Activated CD8-positive, alpha-beta memory T cell treated with anti-CD3 and anti-CD28 coated beads for 36 hours (primary cell): ENCODE measurements around the gene DOCK2. TPM values are rescaled to one million over a fixed set of nuclear protein-coding genes. Genes with fewer than 3 reads are reported as not detected.
"Not testable (repeated sequence)": the region's sequence is repeated elsewhere in the genome, so short reads cannot be mapped to it uniquely, and the experiment has no call there.

Experiments
- CTCF ChIA-PET: fragments of 350-600 bp; sonication (Branson Sonifier 250); formaldehyde crosslinking; loops from one replicate; lab custom pipeline; 2021; ENCODE audit warnings: antibody characterized with exemption; lab: Charles Lee
- POLR2A ChIA-PET: fragments of 350-600 bp; sonication (Branson Sonifier 250); formaldehyde crosslinking; loops from one replicate; lab custom pipeline; 2021; ENCODE audit warnings: antibody characterized with exemption; lab: Charles Lee
- total RNA-seq, 2 experiments: library from RNA; stranded (reverse); gene quantifications; one replicate each; pipeline ENCODE4 v1.2.3, GENCODE V29; 2021

The DOCK2 gene
- 100 to 1,000 TPM; 168 to 174 TPM for total RNA-seq

DNA sequence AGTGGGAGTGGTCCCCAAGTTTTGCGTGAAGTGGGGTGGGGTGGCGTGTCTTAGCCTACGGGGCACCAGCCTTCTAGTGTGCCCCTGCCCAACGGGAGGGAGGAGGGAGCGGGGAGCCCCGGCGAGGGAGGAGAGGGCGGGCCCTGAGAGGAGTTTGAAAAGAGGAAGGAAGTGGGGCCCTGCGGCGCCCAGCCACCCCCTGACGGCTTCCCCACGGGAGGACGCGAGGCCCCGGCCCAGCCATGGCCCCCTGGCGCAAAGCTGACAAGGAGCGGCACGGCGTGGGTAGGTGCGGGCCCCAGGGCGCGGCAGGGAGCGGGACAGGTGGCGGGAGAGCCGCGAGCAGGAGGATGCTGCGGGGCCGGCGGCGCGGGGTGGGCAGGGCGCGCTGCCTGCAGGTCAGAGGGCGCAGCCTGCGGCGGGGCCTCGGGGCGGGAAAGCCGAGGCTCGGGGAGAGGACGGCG is at the start of gene DOCK2:
Gene DOCK2 (plus strand): TSS at position 191 of the 464 bp plus-strand sequence. CDS start 52 bp downstream, at position 243.
- ChIA-PET POLR2A (interaction anchor here (0.6 to 2.2 kb wide), 4 partner anchors 10 to 54 kb away, joined by 3 to 17 read pairs (median 7); partner anchors contain the start of gene SPDL1), CTCF (interaction anchor here (0.6 to 1.2 kb wide), 5 partner anchors 12 to 64 kb away, joined by 3 to 4 read pairs (median 3); no protein-coding TSS in a partner anchor)

DNA sequence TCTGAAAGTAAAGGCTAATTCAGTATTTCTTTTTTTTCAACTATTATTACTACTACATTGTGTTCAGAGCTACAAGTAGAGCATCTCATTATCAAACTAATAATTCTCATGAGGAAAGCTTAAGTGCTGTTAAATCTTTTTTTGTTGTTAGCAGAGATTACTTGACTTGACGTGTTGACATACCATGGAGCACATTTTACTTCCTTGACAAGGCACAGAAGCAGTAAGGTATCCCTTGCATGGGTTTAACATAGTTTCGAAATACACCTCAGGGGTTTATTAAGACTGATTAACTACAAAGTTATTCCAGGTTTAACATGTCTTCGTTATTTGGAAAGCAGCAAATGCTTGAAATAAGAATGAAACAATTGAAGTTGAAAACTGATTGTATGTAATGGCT is 46.5 kb upstream of the DOCK2 start:
- ChIA-PET CTCF (no interaction called here), POLR2A (no interaction called here)

DNA sequence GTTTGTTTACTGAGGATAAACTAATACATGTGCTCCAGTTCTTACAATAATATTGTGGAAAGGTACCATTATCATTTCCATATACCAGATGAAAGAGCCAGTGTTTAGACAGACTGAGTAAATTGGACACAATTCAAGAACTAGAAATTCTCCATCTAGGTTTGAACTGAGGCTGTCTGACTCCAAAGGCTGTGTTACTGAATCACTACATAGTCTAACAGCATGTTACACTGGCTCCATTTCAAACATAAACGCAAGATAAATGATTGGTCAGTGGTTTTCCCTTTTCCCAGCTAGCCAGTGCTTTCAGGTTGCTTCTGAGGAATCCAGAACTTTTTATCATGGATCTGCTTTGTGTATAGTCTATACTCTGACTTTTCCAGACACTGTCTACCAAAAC is 45.4 kb upstream of the DOCK2 start:
- CTCF ChIA-PET, result interaction anchor here (0.6 kb wide), 1 partner anchor 62 kb away, joined by 3 read pairs; no protein-coding TSS in a partner anchor
- POLR2A ChIA-PET, result no interaction called here

DNA sequence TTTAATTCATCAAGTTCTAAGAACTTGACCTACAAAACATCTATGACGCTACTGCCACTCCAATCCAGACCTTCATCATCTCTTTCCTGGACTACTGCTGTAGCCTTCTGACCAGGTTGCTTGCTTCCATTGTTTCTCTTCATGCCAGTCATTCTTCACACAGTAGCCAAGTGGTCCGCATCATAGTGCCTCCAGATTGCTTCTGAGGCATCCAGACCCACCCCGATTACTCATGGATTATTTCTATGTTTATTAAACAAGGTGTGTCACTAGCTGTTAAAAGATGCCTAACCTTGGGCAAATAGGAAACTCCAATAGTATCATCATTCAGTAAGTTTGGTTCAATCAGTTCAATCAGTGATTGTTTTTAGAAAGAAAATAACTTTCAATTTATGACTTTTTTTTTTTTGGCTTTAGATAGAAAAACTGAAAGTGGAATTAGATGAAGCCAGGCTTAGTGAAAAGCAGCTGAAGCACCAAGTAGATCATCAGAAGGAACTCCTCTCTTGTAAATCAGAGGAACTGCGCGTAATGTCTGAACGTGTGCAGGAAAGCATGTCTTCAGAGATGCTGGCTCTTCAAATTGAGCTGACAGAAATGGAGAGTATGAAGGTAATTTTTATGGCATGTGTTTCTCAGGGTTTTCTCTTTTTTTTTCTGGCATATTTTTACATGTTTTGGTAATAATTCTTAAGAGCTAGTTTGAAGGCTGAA is 44.0 kb upstream of the DOCK2 start:
- ChIA-PET POLR2A (no interaction called here), CTCF (interaction anchor here (0.6 kb wide), 1 partner anchor 208 kb away, joined by 4 read pairs; no protein-coding TSS in a partner anchor)

DNA sequence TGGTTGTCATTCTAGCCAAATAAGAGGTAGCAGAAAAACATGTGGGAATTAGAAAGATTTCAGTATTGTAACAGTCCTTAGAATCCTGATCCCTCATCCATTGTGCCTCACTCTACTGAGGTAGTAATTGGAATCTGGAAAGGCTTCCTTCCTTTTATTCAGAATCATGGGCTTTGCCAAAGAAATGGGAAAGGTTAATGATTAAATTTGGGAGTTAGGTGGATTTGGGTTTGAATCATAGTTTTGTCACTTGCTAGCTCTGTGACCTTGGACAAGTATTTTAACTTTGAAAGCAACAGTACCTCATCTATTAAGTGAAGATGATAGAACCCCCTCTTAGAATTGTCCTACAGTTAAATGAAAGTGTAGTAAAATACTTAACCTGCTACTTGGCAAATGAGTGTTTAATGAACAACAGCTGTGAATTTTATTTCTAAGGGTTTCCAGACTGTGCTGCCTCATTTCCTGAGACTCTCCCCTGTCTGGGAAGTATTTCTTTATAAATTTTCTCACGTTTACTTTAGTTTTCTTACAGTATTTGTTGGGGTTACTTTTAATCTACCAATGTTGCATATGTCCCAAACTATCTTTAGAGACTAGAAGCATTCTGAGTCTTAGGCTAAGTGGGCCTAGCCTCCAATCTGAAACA is 41.8 kb upstream of the DOCK2 start:
- CTCF ChIA-PET, result no interaction called here

DNA sequence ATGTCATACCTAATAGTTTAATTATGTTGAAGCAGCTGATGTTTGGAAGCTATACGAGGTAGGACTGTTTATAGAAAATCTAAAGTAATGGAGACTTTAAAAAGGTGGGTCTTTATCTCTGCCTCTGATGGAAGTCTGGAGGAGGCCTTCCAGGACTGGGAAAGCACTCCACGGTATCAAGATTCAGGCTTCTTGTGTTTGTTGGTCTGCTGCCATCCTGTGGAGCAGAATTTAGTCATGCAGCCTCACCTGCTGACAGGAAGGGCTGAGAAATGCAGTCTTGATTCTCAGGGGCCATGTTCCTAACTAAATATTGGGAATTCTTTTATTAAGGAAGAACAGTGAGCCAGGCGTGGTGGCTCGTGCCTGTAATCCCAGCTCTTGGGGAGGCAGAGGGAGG is 37.6 kb upstream of the DOCK2 start:
- POLR2A ChIA-PET, result no interaction called here
- CTCF ChIA-PET, result no interaction called here

More for the DNA sequence above, 41.8 kb upstream of the DOCK2 start:
- POLR2A ChIA-PET, result no interaction called here

DNA sequence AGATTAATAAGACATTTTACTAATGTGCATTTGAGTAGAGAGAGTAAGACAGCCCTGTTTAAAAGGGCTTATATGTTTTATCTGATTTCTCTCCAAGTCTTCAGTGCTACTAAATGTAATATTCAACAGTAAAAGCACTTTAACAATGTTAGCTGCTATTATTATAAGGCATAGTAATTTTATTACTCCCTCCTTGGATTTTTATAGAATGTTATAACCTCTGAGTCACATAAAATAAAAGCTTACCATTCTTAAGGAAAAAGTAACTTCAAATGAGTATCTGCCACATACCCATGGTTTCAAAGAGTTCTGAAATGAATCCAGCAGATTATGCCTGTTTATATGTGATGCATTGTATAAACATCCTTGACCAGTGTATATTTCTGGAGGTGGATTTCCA is 34.5 kb upstream of the DOCK2 start:
- ChIA-PET POLR2A (no interaction called here), CTCF (no interaction called here)

DNA sequence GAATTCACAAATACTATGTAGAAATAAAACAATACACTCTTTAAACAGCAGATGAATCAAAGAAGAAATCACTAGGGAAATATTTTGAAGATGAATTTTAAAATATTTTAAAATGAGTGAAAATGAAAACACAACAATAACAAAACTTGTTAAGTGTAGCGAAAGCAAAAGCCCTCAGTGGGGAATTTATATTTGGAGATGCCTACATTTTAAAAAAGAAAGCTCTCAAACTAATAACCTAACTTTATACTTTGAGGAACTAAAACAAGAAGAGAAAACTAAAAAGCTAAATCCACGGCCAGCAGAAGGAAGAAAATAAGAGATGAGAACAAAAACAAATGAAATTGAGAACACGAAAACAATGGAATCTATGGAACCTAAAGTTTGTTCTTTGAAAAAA is 30.8 kb upstream of the DOCK2 start:
- CTCF ChIA-PET, result no interaction called here
- POLR2A ChIA-PET, result no interaction called here

DNA sequence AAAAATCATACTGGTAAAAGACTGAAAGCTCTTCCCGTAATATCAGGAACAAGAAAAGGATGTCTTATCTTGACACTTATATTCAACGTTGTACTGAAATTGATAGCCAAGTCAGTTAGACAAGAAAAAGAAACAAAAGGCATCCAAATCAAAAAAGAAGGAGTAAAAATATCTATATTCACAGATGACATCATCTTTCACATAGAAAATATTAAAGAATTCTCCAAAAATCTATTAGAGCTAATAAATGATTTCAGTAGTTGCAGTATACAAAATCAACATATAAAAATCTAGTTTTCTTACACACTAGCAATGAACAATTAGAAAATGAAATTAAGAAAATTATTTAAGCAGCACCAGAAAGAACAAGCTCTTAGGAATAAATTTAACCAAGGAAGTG is 29.2 kb upstream of the DOCK2 start:
- POLR2A ChIA-PET, result no interaction called here
- CTCF ChIA-PET, result no interaction called here

DNA sequence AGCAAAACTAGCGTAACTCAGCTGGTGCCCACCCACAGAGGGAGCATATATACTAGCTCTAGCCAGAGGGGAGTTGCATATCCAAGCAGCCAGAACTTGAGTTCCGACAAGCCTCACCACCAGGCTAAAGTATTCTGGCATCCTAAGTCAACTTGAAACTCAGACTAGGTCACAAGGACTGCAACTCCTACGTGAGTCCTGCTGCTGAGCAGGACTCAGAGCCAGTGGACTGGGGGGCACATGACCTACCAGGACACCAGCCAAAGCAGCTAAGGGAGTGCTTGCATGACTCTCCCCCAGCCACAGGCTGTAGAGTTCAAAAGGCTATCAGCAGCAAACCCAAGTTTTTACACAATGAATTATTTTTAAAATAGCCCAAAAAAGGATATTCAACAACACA is 27.4 kb upstream of the DOCK2 start:
- POLR2A ChIA-PET, result no interaction called here
- CTCF ChIA-PET, result no interaction called here

DNA sequence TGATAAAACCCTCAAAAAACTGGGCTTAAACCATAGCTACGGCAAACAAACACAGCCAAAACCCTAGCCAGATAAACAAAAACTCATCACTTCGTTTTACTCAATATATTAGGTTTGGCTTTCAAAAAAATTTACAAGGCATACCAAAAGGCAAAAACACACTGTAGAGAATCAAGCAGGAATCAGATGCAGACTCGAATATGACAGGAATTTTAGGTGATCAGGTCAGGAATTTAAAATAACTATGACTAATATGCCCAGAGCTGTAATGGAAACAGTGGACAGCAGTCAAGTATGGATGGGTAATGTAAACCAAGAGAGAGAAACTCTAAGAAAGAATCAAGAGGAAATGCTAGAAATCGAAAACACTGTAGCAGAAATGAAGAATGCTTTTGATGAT is 26.5 kb upstream of the DOCK2 start:
- ChIA-PET CTCF (no interaction called here), POLR2A (no interaction called here)

DNA sequence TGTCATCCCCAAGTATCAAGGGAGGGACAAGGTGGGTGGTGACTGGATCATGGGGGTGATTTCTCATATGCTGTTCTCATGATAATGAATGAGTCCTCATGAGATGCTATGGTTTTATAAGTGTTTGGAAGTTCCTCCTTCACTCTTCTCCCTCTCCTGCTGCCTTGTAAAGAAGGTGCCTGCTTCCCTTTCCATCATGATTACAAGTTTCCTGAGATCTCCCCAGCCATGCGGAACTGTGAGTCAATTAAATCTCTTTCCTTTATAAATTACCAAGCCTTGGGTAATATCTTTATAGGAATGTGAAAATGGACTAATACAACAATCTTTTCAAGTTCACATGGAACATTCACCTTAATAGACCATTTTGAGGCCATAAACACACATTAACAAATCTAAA is 21.5 kb upstream of the DOCK2 start:
- POLR2A ChIA-PET, result no interaction called here
- CTCF ChIA-PET, result no interaction called here

DNA sequence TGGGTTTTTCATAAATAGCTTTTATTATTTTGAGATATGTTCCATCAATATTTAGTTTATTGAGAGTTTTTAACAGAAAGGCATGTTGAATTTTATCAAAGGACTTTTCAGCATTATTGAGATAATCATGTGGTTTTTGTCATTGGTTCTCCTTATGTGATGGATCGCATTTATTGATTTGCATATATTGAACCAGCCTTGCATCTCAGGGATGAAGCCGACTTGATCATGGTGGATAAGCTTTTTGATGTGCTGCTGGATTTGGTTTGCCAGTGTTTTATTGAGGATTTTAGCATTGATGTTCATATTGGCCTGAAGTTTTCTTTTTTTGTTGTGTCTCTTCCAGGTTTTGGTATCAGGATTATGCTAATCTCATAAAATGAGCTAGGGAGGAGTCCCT is 12.8 kb upstream of the DOCK2 start:
- POLR2A ChIA-PET, result not testable (repeated sequence)
- CTCF ChIA-PET, result interaction anchor here (0.5 kb wide), 1 partner anchor 40 kb away, joined by 3 read pairs; no protein-coding TSS in a partner anchor

DNA sequence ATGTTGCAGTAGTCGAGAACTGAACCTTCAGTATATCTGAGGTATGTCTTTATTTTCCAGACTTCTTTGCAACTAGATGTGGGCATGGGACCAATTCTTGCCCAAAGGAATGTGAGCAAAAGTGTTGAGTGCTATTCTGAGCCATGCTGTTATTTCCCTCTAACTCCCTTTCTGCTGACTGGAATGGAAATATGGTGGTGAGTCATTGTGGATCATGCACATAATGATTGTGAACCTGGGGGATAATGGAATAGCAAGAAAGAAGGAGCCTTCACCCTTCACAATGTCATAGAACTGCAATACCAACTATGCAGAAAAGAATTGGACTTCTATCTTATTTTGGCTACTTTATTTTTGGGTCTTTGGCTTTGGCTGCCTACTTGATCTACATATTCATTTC is 10.3 kb upstream of the DOCK2 start:
- ChIA-PET POLR2A (no interaction called here), CTCF (no interaction called here)

DNA sequence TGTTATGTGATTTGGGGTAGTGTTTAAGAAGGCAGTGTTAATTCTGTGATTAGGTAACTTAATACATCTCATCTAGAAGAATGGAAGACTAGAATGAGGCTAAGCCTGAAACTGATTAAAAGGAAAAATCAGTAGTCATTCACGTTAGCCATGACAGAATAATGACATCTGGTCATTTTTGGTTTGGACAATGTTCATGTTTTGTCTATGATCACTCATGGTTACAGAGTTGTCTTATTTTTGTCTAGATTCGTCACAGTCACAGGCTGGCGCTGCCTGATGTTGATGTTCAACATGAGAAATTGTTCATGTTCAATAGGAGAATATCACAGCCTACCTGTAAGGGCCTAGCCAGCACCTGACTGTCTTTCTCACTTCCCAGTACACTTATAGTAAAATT is 9.5 kb upstream of the DOCK2 start:
- ChIA-PET POLR2A (no interaction called here), CTCF (no interaction called here)

DNA sequence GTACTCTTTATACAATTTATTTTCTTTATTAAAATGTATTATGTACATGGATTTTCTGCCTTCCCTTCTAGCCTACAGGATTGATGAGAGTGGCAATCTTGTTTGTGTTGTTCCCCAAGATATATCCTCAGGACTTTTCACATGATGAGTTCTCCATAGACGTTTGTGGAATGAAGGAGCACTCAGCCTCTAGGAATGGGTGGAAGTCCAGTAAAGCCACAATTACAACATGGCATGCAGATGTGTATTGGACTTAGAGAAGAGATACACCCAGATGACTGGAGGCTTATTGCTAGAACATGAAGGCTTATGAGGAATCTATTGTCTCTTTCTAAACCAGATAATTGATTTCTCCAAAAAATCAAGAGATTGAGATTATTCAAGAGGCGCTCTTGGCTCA is 8.2 kb upstream of the DOCK2 start:
- CTCF ChIA-PET, result no interaction called here

DNA sequence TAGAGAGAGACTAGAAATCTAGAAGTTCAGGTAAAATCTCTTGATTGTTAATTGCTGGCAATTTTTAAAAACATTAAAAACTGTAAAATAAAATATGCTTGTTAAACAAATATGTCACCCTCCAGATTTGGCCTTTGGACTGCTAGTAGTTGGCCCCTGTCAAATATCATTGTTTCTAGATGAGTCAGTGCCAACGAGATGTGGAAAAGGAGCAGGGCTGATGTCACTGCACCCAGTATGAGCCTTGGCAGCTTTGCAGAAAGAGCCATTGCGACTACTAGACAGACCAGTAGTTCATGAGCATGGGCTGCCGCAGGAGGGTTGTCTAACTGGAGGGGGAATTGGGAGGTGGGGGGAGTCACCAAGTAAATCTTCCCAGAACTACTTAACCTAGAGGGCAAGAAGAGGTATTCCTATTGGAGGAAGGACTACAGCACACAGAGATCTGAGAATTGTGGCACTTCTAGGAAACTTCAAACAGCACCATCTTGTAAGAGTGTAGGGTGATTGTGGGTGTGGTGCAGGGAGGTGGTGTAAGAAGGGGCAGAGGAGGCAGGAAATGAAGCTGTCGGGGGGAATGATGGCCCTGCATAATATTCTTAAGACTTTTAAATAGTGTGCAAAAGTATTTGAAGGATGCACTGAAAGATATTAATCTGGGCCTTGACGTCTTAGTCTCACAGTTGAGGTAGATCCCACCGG is 7.1 kb upstream of the DOCK2 start:
- CTCF ChIA-PET, result interaction anchor here (0.6 kb wide), 1 partner anchor 1061 kb away, joined by 3 read pairs; no protein-coding TSS in a partner anchor
- POLR2A ChIA-PET, result no interaction called here

More for the DNA sequence above, 8.2 kb upstream of the DOCK2 start:
- POLR2A ChIA-PET, result no interaction called here

DNA sequence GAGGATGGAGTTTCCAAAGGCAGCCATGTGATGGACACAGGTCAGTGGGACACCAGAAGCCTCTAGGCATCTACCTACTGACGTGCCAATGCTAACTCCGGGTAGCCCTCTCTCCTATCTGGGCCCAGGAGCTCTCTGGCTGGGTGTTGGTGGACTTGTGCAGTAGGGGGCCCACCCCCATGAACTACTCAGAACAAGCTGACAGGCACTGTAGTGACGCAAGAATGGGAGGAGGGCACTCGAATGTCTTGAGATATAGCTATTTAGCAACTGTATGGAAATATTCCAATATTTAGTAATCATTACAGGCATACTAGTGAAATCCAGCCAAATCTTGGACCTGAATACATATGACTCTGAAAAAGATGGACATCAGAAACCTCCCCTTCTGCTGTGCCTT is 5.7 kb upstream of the DOCK2 start:
- CTCF ChIA-PET, result no interaction called here
- POLR2A ChIA-PET, result no interaction called here

DNA sequence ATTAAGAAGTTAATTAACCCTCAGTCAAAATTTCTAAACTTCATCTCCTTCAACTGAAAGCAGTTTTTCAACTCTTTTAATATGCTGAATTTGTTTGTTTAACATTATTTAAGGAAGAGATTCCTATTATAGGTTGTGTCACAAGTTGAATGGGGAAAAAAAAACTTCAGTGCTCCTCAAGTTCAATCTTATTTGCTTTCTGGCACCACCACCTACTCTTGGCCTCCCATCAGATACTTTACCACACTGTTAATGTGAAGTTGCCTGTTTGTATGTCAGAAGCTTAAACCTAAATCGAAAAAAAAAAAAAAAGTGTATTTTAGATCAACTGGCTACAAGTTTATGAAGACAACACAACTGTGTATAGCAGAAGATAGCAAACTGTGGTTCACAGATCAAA is 4.1 kb upstream of the DOCK2 start:
- CTCF ChIA-PET, result no interaction called here
- POLR2A ChIA-PET, result no interaction called here

DNA sequence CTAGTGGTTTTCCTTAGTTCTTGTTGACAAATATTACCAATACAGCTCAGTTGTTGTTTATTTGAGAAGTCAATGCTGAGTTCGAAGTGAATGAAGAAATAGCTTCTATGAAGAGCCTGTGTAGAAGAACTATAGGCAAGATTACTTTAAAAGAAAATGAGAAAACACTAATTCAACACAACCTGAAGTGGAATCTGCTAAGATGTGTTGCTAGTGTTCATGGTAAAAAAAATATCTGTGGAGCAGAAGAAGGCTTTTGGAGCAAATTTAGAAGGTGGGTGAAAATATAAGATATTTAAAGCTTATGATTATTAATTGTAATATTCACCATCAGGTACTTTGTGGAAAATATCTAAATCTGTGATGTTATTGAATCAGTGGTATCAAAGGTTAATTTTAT is 2.5 kb upstream of the DOCK2 start:
- ChIA-PET CTCF (interaction anchor here (0.5 kb wide), 1 partner anchor 49 kb away, joined by 3 read pairs; no protein-coding TSS in a partner anchor), POLR2A (no interaction called here)
